ENCODE results near the gene ING5.

DNA sequence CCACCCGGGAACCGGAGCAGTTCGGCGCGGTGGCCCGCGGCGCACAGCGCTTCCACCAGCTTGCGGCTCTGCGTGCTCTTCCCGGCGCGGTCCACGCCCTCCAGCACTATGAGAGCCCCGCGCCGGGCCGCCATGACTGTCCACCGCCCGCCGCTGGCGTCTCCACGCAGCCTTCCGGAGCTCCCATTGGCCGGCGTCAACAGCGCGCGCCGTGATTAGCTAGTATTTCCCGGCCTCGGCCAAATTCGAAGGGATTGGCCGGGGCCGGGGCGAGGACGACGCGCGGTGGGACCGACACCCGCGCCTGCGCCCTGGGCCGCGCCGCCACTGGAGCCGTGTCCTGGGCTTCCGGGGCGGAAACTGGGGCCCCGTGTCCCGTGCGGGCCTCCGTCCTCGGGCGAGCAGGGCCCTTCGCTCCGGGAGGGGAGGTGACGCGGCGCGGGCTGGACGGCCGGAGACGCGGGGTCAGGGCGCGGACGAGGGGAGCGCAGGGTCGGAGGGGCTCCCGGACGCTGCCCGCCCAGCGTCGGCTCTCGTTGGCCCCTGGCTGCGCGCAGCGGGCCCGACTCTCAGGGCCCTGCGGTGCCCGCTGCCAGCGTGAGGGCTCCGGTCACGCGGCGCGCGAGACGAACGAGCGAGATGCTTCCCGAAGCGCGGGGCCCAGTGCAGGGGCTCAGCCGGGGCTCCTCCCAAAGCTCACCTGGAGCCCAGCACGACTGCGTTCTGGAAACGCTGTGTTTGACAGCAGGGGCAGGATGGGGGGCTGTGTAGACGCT lies 15.0 kb upstream of the ING5 start, which contains the start of gene DTYMK:
- TF ChIP-seq, protein P1, sequence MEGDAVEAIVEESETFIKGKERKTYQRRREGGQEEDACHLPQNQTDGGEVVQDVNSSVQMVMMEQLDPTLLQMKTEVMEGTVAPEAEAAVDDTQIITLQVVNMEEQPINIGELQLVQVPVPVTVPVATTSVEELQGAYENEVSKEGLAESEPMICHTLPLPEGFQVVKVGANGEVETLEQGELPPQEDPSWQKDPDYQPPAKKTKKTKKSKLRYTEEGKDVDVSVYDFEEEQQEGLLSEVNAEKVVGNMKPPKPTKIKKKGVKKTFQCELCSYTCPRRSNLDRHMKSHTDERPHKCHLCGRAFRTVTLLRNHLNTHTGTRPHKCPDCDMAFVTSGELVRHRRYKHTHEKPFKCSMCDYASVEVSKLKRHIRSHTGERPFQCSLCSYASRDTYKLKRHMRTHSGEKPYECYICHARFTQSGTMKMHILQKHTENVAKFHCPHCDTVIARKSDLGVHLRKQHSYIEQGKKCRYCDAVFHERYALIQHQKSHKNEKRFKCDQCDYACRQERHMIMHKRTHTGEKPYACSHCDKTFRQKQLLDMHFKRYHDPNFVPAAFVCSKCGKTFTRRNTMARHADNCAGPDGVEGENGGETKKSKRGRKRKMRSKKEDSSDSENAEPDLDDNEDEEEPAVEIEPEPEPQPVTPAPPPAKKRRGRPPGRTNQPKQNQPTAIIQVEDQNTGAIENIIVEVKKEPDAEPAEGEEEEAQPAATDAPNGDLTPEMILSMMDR (IDR thresholded peaks at IDR 0.05; ENCODE audit: extremely low read depth in 1 of 2, insufficient read depth in 1 of 2, low read depth in 1 of 2, low read length in 2 of 2), result no peak
- peak; percentile 91 for TF ChIP-seq POLR2A (IDR thresholded peaks at IDR 0.05; ENCODE audit: low read depth, low read length)
- peak; percentile 96 for TF ChIP-seq POLR2AphosphoS5 (IDR thresholded peaks at IDR 0.05; ENCODE audit: insufficient read depth, low read depth, low read length)
- TF ChIP-seq, protein P2, sequence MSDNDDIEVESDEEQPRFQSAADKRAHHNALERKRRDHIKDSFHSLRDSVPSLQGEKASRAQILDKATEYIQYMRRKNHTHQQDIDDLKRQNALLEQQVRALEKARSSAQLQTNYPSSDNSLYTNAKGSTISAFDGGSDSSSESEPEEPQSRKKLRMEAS (IDR thresholded peaks at IDR 0.05; ENCODE audit: insufficient read depth, insufficient read length), result peak; percentile 12
- TF ChIP-seq EZH2 (IDR thresholded peaks at IDR 0.05; ENCODE audit: borderline replicate concordance, low read depth, low read length, severe bottlenecking), result no peak
- TF ChIP-seq GATA2 (IDR thresholded peaks at IDR 0.05; ENCODE audit: insufficient read depth, insufficient read length, low read depth, low read length), result no peak

Measured in endothelial cell of umbilical vein (primary cell).